Endothelial cell (in vitro differentiated cells): ENCODE results near the gene WFS1. TPM values are rescaled to one million over a fixed set of nuclear protein-coding genes. Genes with fewer than 3 reads are reported as not detected.

Experiments
- DNase-seq: peaks from one replicate; pipeline ENCODE4 v3.0.0; 2021; ENCODE audit warnings: low spot score
- H3K27ac Mint-ChIP-seq: one replicate; pipeline ENCODE4 v1.8.0; 2021; ENCODE audit warnings: mixed read lengths, inconsistent platforms; ENCODE audit not compliant: unreplicated experiment
- H3K27me3 Mint-ChIP-seq: one replicate; pipeline ENCODE4 v1.8.0; 2021; ENCODE audit warnings: mild to moderate bottlenecking, moderate library complexity, mixed read lengths, inconsistent platforms; ENCODE audit not compliant: unreplicated experiment
- H3K36me3 Mint-ChIP-seq: one replicate; pipeline ENCODE4 v1.8.0; 2021; ENCODE audit warnings: mild to moderate bottlenecking, low read depth, mixed read lengths, inconsistent platforms; ENCODE audit not compliant: unreplicated experiment
- H3K4me1 Mint-ChIP-seq: one replicate; pipeline ENCODE4 v1.8.0; 2021; ENCODE audit warnings: mild to moderate bottlenecking, mixed read lengths, inconsistent platforms; ENCODE audit not compliant: unreplicated experiment
- H3K4me3 Mint-ChIP-seq: one replicate; pipeline ENCODE4 v1.8.0; 2021; ENCODE audit warnings: mild to moderate bottlenecking, mixed read lengths, inconsistent platforms; ENCODE audit not compliant: unreplicated experiment
- H3K9me3 Mint-ChIP-seq: one replicate; pipeline ENCODE4 v1.8.0; 2021; ENCODE audit warnings: mixed read lengths, inconsistent platforms; ENCODE audit not compliant: unreplicated experiment
- CTCF ChIP-seq: fragments of 200-600 bp; sonication (generic); IDR thresholded peaks from one replicate; pipeline ENCODE4 v1.5.0; 2021; ENCODE audit warnings: antibody characterized with exemption; ENCODE audit not compliant: unreplicated experiment
- total RNA-seq: library from RNA; stranded (reverse); fragmentation: NEBNext Ultra II Directional; extraction: Animal tissue kit (Norgen Biotek cat#: 25700); gene quantifications from one replicate; pipeline ENCODE4 v1.2.1, GENCODE V29; 2021; ENCODE audit not compliant: unreplicated experiment

The WFS1 gene
- total RNA-seq, 1 donor from 2014 or later, result 53.2 TPM

GRCh38 chr4:6253111-6253510, 16.5 kb upstream of the WFS1 start:
- DNase-seq, result no peak
- H3K4me1 Mint-ChIP-seq, result peaks cover 17% of the 10 kb centered on the region
- H3K27ac Mint-ChIP-seq, result no peak overlapping the region
- H3K9me3 Mint-ChIP-seq, result no peaks in the 10 kb centered on the region
- no peak for TF ChIP-seq CTCF
- no peak overlapping the region for H3K4me3 Mint-ChIP-seq
- no peaks in the 10 kb centered on the region for H3K36me3 Mint-ChIP-seq
- H3K27me3 Mint-ChIP-seq, result peaks cover 2% of the 10 kb centered on the region

GRCh38 chr4:6253961-6254360, 15.7 kb upstream of the WFS1 start:
- Mint-ChIP-seq H3K27me3 (peaks cover 2% of the 10 kb centered on the region), H3K9me3 (no peaks in the 10 kb centered on the region), H3K27ac (no peak overlapping the region), H3K4me1 (peaks cover 21% of the 10 kb centered on the region), H3K4me3 (no peak overlapping the region), H3K36me3 (no peaks in the 10 kb centered on the region)
- no peak for TF ChIP-seq CTCF
- no peak for DNase-seq

GRCh38 chr4:6256141-6256540, 13.5 kb upstream of the WFS1 start:
- H3K4me1 Mint-ChIP-seq, result peaks cover 24% of the 10 kb centered on the region
- DNase-seq, result no peak
- no peak overlapping the region for H3K27ac Mint-ChIP-seq
- no peak overlapping the region for H3K4me3 Mint-ChIP-seq
- peaks cover 2% of the 10 kb centered on the region for H3K27me3 Mint-ChIP-seq
- TF ChIP-seq CTCF, result no peak
- H3K9me3 Mint-ChIP-seq, result no peaks in the 10 kb centered on the region
- no peaks in the 10 kb centered on the region for H3K36me3 Mint-ChIP-seq

GRCh38 chr4:6257247-6258025, 12.2 kb upstream of the WFS1 start:
- Mint-ChIP-seq H3K9me3 (no peaks in the 10 kb centered on the region), H3K36me3 (no peaks in the 10 kb centered on the region), H3K27ac (peak overlapping the region; percentile 79), H3K4me1 (peaks cover 24% of the 10 kb centered on the region), H3K4me3 (peak overlapping the region; percentile 27), H3K27me3 (peaks cover 3% of the 10 kb centered on the region)
- DNase-seq, result peak; percentile 45
- TF ChIP-seq CTCF, result no peak

- peaks cover 24% of the 10 kb centered on the region for H3K4me1 Mint-ChIP-seq
- H3K36me3 Mint-ChIP-seq, result no peaks in the 10 kb centered on the region
- no peak overlapping the region for H3K4me3 Mint-ChIP-seq
- no peak for DNase-seq
- no peak for TF ChIP-seq CTCF
- no peak overlapping the region for H3K27ac Mint-ChIP-seq
- peaks cover 3% of the 10 kb centered on the region for H3K27me3 Mint-ChIP-seq
- no peaks in the 10 kb centered on the region for H3K9me3 Mint-ChIP-seq
Measured at GRCh38 chr4:6258026-6258360, 11.7 kb upstream of the WFS1 start.
